GM18867 (cell line): ENCODE results near the gene FPGS.
"Not testable (repeated sequence)": the region's sequence is repeated elsewhere in the genome, so short reads cannot be mapped to it uniquely, and the experiment has no call there.

Experiments used
- ATAC-seq: cut with Tn5 transposase; IDR thresholded peaks from one replicate; pipeline ENCODE4 v1.9.1; 2021; ENCODE audit warnings: mild to moderate bottlenecking, moderate library complexity; ENCODE audit not compliant: unreplicated experiment

FPGS gene, protein sequence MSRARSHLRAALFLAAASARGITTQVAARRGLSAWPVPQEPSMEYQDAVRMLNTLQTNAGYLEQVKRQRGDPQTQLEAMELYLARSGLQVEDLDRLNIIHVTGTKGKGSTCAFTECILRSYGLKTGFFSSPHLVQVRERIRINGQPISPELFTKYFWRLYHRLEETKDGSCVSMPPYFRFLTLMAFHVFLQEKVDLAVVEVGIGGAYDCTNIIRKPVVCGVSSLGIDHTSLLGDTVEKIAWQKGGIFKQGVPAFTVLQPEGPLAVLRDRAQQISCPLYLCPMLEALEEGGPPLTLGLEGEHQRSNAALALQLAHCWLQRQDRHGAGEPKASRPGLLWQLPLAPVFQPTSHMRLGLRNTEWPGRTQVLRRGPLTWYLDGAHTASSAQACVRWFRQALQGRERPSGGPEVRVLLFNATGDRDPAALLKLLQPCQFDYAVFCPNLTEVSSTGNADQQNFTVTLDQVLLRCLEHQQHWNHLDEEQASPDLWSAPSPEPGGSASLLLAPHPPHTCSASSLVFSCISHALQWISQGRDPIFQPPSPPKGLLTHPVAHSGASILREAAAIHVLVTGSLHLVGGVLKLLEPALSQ

DNA sequence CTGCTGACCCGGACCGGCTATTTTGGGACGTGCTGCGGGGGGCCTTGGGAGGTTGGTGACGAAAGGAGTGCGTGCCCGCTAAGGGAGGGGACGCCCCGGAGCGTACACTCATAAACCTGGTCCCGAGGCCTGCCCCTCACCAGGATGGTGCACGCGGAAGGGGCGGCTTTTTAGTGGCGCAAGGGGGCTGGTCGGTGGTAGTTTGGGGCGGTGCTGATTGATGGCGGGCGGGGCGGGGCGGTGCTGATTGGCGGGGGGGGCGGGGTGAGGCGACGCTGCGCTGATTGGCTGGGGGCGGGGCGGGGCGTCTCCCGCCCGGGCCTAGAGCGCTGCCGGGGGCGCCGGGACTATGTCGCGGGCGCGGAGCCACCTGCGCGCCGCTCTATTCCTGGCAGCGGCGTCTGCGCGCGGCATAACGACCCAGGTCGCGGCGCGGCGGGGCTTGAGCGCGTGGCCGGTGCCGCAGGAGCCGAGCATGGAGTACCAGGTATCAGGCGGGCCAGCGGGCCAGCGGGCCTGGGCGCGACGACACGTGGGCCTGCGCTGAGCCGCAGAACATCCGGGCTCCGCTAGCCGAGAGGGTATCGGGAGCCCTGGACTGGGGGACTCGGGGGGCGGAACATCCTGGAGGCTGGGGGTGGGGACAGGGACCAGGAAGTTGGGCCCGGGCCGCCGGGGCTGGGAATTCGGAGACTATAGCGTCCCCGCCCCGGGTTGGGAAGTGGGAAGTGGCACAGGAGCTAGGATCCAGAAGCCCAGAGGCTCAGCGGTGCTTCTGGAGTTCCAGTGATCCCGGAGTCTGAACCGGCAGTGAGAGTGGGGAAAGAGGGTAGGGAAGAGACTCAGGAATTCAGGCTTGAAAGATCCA is at the start of gene FPGS:
Gene FPGS (plus strand): TSS at position 307 of the 868 bp plus-strand sequence. CDS start 43 bp downstream, at position 350.
- ATAC-seq = peak; percentile 66

DNA sequence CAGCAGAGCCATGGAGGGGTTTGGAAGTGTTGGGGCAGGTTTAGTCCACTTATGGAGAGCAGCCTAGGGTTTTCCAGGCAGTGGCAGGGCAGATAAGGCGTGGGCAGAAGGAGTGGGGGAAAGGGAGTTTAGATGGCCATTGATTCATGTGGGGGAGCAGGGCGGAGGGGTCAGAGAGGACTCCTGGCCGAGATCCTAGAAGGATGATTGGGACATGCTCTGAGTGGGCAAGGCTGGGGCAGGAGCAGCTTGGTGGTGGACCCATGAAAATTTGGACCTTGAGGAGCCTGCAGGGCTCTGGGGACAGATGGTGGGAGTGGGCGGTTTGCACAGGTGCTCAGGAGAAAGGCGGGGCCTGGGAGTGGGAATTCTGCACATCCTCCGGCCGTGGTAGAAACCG is 49.5 kb upstream of the FPGS start:
- ATAC-seq = no peak

DNA sequence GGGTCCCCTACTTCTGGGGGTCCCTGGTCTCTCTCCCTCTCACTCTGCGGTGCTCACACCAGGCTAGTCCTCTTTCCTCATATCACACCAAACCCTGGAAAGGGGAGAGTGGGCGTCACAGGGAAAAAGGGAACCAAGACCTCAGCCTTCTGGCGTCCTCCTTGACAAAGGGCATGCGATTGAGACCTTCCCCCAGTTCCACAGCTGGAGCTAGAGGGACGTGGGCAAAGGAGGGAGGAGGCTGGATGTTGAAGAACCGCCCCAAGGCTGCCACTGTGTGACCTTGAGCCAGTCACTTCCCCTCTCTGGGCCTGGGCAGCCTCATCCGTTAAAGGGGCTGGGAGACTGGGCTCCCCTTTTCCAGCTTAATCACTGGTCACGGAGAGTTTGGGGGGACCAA is 49.1 kb upstream of the FPGS start:
- ATAC-seq = no peak

DNA sequence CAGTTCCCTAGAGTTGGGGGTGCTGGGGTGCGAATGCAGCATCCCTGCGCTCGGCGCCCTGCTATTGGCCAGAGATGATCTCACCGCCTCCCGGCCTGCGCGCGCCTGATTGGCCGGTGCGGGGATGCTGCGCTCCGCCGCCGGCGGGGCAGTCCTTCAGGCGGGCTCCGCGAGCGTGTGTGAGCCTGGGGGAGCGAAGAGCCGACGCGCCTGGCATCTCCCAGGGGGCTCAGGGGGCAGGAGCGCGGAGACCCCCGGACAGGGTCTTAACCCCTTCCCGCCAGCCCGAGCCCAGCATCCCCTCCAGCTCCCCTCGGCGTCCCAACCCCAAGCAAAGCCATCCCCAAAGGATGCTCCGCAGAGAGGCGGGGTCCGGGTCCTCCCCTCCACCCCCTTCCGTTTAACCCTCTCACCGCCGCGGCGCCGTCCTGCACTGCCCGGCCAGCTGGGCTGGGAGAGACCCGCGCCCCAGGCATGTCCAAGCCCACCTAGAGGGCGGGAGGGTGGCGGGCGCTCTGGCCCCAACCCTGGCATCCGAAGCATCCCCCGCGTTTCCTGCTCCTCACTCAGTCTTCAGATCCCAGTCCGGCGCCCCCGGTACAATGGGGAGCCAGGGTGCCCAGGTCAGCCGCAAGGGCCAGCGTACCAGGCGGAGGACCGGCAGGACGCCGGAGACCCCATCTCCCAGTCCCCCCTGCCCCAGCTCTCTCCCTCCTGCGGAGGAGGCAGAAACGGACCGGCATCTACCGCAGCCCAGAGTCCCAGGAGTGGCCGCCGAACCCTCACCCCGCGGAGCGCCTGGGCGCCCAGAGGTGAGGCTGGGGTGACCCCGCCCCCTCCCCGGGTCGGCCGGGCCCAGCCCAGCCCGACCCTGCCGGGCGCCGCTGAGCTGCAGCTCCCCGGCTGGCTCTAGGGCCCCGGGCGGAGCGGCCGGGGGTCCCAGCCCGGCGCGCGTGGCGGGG is 48.3 kb upstream of the FPGS start:
- no peak for ATAC-seq

DNA sequence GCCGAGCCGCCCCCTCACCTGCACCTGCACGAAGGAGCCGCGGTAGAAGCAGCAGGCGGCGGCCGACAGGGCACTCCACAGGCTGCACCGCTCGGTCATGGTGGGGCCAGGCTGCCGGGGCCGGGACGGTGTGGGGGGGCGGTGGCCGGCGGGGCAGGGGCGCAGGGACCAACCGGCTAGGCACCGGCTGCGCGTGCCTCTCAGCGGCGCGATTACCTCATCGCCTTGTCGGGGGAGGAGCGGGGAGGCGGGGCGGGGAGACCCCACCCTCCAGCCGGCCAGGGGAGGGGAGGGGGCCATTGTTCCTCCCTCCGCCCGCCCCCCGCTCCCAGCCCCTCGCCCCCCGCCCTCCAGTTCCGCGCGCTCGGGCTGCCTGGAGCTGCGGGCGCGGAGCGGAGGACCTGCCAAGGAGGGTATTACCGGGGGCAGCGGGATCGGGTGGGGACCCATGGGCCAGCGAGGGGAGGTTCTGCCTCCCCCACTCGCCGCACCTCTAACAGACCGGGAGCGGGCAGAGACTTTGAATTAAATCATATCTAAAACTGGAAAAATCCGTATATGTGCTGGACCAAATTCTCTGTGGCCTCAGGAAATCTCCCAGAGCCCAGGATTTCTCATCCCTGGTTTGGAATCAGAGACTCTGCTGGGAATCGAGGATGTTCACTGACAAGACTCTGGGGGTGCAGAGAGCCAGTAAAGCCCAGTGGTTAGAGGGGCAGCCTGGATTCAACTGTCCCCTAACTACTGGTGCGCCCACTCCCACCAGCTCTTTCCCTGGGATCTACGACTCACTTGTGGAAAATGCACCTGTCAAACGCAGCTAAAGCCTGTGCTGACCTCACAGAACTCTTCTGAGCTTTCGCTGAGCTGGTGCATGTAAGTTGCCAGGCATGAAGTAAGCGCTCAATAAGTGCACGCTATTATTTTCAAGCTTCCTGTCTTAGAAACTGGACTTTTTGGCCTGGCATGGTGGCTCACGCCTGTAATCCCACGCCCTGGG is 47.3 kb upstream of the FPGS start:
- ATAC-seq = no peak

DNA sequence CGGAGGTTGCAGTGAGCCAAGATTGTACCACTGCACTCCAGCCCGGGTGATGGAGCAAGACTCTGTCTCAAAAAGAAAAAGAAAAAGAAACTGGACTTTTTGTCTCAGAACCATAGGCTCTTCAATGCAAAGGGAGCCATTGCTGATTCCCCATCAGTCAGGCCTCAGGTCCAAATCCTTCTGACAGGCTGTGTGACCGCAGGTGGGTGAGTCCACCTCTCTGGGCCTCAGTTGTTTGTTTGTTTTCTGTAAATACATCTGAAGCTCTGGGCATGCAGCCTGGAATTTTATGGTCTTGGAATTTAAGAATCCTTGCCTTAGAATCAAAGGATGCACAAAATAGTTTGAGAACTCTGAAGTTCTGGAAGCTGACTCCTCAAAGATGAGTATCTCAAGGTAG is 46.4 kb upstream of the FPGS start:
- no peak for ATAC-seq

DNA sequence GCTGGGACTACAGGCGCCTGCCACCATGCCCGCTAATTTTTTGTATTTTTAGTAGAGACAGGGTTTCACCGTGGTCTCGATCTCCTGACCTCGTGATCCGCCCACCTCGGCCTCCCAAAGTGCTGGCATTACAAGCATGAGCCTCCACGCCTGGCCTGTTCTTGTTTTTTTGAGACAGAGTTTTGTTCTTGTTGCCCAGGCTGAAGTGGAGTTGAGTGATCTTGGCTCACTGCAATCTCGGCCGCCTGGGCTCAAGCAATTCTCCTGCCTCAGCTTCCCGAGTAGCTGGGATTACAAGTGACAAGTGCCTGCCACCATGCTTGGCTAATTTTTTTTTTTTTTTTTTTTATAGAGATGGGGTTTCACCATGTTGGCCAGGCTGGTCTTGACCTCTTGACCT is 45.9 kb upstream of the FPGS start:
- not testable (repeated sequence) for ATAC-seq

DNA sequence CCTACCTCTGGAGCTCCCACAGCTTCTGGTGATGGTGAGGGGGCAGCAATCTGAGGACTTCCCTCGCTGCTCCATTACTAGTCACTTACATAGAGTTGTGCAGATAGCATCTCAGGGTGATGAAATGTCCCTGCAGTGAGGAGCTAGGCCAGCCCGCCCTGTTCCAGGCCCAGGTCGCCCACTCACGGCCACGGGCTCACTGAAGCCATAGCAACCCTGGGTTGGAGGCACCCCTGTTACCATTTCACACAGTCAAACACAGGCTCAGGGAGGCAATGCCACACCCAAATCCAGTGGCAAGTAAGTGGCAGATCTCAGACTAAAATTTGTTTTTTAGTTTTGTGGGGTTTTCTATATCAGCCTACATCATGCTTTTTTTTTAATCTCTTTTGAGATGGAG is 43.8 kb upstream of the FPGS start:
- no peak for ATAC-seq

DNA sequence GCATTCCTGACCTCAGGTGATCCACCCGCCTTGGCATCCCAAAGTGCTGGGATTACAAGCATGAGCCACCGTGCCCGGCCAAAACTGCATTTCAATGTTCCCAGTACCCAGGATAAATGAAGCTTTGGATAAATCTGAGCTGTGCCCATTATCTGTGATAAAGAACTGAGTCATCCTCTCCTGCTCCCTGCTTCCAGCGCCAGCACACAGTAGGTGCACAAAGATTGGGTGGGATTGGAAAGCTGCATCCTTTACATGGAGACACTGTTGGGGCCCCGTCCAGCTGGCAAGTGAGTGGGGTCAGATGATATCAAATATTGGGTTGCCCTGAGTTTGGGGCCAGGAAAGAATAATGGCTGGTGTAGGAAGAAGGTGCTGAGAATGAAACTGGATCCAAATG is 41.6 kb upstream of the FPGS start:
- no peak for ATAC-seq

DNA sequence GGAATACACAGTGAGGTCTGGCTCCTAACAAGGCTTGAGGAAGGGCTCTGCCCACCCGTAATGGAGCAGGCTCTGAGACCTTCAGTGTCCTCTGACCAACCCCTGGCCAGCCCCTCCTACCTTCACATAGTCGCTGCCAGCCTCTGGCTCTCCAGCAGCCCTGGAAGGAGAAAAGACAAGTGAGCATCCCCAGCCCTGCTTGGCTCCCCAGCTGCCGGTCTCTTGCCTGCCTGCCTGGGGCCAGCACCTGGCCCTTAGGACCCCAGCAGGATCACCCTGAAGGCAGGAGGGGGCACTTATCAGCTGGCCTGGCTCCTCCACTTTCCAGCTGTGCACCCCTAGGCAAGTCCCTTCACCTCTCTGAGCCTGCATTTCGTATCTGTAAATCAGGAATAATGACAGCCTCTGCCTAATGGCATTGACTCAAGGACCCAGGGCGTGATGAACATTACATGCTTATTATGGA is 41.2 kb upstream of the FPGS start:
- ATAC-seq = no peak

DNA sequence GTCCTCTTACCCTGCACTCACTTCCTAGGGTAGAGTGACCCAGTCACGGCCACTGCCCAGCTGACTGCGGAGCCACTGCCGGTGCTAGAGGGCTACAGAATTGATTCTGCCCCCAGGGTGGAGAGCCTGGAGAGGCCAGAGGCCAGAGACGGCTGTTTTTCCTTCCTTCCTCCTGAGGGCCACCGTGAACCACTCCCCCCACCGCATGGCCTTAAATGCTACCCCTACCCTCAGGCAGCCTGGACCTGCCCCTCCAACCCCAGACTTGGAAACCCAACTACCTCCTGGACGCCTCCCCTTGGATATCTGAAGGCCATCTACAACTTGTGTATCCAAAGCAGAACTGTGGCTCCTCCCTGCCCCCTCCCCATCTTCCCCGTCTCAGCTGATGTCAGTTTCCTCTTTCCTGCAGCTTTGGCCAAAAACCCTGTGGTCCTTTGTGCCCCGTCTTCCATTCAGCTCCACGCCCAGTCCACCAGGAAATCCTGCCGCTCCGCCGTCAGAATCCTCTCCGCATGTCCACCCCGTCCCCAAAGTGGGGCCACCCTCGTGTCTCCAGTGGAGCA is 40.5 kb upstream of the FPGS start:
- no peak for ATAC-seq

DNA sequence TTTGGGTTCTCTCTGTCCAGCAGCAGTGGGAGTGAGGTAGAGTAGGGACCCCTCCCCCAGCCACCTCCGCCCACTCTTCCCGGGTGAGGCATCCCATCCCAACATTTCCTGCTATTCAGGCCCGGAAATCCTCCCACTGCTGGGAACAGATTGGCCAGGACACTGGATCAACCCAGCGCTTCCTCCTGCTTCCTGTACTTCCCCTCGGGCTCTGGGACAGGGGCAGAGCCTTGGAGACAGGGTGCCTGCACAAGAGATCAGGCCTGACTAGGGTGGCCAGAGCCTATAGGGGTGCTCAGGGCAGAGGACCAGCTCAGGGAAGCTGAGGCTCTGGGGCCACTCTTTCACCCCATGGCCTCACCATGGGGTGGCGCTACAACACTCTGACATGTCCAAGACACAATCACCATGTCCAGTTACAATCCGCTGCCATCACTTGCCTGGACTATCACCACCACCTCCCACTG is 38.7 kb upstream of the FPGS start:
- no peak for ATAC-seq

DNA sequence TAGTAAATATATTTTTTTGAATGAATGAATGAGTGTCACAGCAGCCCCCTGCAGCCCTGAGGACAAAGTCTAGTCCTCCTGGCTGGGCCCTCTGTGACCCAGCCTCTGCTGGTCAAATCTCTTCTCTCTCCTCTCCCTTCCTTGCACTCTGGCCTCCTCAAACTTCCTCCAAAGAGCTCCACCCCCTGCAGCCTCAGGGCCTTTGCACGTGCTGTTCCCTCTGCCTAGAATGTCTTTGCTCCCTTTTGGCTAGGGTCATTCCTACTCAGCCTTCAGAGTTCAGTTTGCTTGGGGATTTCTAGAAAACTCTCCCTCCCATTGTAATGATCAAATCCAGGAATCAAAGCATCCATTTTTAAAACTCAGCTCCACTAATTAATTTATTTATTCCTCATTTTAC is 37.3 kb upstream of the FPGS start:
- no peak for ATAC-seq

DNA sequence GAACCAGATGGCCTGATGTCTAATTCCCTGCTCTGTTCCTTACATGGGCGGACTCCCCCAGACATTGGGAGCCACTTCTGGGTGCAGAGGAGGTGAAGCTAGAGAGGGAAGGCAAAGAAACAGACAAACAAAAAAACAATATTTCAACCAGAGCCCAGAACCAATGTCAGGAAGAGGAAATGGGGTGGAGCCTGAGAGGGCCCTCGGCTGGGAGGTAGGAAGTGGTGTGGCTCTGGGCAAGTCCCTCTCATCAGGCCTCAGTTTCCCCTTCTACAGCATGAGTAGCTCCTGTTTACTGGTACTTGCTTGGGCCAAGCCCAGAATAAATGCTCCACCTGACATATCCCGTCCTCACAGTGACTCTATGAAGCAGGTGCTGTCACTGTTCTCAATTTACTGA is 35.3 kb upstream of the FPGS start:
- ATAC-seq = no peak

DNA sequence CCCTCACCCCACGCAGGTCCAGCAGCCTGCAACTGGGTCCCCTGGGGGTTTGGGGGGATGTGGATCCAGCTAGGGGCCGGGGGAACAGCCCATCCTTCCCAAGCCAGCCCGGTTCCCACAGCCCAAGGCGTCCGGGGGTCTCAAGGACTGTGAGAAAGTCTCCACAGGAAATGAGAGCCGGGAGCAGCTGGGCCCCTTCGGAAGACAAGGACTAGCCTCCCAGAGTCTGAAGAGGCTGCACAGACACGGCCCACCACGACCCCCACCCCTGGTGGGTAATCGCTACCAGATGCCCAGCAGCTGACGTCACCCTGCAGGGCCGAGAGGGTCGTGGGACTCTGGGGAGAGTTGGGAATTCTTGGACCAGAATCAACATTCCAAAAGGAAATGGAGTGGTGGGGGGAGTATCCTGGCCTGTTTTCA is 34.8 kb upstream of the FPGS start:
- no peak for ATAC-seq

DNA sequence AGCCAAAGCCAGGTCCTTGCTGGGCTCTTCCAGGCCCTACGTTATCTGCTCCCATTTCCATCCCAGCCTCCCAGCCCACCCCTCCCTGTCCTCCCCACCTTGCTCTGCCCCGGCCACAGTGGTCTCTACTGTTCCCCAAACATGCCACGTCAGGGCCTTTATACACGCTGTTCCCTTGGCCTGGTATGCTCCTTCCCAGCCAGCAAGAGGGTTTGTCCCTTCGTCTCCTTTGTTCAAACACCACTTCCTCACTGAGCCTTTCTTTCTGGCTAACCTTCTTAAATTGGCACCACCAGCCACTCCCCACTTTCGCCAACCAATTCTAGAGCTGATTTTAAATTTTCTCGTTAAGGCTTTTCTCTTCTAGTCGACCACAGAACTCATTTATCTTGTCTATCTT is 34.0 kb upstream of the FPGS start:
- no peak for ATAC-seq

DNA sequence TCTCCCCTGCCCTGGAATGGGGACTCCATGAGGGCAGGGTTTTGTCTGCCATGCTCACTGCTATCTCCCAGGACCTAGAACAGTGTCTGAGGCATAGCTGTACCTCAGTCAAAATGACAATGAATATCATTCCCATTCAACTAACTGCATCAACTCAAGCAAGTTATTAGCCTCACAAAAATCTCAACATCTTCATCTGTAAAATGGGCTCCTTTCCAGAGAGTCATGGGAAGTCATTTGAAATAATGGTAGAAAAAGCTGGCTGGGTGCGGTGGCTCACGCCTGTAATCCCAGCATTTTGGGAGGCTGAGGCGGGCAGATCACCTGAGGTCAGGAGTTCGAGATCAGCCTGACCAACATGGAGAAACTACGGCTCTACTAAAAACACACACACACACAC is 33.6 kb upstream of the FPGS start:
- no peak for ATAC-seq

DNA sequence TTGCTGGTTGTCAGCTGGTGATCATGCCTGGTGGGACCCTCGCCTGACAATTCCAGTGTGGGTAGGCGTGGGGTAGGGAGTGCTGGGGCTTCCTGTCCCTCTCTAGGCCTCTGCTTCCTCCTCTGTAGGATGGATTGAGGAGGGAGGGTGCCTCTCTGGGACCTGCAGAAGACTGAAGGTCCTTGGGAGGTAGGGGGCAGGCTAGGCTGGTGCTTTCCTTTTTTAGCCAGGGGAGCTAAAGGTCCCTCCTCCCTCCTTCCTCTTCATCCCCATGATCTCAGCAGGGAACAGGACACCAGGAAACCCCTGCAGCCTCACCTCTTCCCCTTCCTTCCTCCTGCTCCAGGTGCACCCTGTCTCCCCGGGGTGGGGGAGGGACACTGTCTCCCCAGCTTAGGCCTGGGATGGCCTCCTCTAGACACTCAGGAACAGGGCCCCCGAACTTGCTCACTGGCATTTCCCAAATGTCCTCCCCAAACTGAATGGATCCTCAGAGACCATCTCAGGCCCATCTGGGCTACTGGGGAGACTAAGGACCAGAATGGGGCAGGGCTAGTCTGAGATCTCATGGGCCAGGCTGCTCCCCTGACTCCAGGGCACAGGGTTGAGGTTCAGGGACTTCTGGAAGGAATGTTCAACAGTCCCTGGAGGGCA is 32.6 kb upstream of the FPGS start:
- no peak for ATAC-seq
